ENCODE data around the gene DROSHA.

DROSHA gene, protein sequence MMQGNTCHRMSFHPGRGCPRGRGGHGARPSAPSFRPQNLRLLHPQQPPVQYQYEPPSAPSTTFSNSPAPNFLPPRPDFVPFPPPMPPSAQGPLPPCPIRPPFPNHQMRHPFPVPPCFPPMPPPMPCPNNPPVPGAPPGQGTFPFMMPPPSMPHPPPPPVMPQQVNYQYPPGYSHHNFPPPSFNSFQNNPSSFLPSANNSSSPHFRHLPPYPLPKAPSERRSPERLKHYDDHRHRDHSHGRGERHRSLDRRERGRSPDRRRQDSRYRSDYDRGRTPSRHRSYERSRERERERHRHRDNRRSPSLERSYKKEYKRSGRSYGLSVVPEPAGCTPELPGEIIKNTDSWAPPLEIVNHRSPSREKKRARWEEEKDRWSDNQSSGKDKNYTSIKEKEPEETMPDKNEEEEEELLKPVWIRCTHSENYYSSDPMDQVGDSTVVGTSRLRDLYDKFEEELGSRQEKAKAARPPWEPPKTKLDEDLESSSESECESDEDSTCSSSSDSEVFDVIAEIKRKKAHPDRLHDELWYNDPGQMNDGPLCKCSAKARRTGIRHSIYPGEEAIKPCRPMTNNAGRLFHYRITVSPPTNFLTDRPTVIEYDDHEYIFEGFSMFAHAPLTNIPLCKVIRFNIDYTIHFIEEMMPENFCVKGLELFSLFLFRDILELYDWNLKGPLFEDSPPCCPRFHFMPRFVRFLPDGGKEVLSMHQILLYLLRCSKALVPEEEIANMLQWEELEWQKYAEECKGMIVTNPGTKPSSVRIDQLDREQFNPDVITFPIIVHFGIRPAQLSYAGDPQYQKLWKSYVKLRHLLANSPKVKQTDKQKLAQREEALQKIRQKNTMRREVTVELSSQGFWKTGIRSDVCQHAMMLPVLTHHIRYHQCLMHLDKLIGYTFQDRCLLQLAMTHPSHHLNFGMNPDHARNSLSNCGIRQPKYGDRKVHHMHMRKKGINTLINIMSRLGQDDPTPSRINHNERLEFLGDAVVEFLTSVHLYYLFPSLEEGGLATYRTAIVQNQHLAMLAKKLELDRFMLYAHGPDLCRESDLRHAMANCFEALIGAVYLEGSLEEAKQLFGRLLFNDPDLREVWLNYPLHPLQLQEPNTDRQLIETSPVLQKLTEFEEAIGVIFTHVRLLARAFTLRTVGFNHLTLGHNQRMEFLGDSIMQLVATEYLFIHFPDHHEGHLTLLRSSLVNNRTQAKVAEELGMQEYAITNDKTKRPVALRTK (N-terminal part only)

DNA sequence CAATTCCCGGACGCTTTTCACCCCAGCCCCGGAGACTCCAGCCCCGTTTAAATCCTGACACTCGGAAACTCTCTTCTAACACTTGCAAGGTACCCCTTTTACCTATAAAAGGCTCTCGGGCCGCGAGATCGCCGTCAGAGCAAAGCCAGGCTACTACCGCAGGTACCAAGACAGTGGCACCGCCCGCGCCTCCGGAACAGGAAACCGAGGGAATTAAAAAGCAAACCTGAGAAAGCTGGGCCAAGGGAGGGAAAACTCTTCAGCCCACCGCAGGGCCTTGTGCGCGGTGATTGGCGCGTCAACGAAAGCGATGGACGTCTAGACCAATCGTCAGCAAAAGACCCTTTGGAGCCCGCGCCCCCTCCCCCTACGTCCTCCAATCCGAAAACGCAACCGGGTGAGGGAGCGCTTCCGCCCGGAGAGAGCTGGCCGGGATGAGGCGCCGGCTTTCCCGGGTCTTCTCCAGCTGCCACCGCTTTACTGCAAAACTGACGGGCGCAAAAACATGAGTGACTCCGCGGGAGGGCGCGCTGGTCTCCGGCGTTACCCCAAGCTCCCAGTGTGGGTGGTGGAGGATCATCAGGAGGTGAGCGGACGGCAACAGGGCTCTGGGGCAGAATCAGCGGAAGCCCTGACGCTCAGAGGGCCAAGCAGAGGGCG is at the start of gene DROSHA, which contains the start of gene C5orf22:
DROSHA (minus strand) TSS at position 206 of the 660 bp plus-strand sequence. CDS start 3,034 bp downstream, outside the sequence.
C5orf22 (plus strand) TSS at position 414 of the 660 bp plus-strand sequence; CDS start at position 506, 92 bp downstream.
- Histone ChIP-seq H3K4me2 (peak within 1 kb of the TSS; percentile 96), H3K9ac (peak within 1 kb of the TSS; percentile 62; the same call in 1 of the 2 replicates), H3K36me3 (ENCODE audit: insufficient read depth) (no peaks in the 10 kb centered on the region; the same call in 1 of the 2 replicates), H4K20me1 (ENCODE audit: insufficient read depth) (no peaks in the 10 kb centered on the region), H3K4me1 (ENCODE audit: low read depth, poor library complexity, severe bottlenecking) (peaks cover 17% of the 10 kb centered on the region), H3K4me3 (IDR thresholded peaks at IDR 0.05; ENCODE audit: insufficient read depth, low read depth, low read length) (no peak within 1 kb of the TSS), H3K27me3 (ENCODE audit: insufficient read depth, low read depth) (no peaks in the 10 kb centered on the region), H3K27ac (peak within 1 kb of the TSS; percentile 42), H3K79me2 (ENCODE audit: insufficient read depth, low read depth) (peaks cover 31% of the 10 kb centered on the region), H2AFZ (ENCODE audit: low read depth) (peak within 1 kb of the TSS; percentile 62)
- TF ChIP-seq, protein P1, sequence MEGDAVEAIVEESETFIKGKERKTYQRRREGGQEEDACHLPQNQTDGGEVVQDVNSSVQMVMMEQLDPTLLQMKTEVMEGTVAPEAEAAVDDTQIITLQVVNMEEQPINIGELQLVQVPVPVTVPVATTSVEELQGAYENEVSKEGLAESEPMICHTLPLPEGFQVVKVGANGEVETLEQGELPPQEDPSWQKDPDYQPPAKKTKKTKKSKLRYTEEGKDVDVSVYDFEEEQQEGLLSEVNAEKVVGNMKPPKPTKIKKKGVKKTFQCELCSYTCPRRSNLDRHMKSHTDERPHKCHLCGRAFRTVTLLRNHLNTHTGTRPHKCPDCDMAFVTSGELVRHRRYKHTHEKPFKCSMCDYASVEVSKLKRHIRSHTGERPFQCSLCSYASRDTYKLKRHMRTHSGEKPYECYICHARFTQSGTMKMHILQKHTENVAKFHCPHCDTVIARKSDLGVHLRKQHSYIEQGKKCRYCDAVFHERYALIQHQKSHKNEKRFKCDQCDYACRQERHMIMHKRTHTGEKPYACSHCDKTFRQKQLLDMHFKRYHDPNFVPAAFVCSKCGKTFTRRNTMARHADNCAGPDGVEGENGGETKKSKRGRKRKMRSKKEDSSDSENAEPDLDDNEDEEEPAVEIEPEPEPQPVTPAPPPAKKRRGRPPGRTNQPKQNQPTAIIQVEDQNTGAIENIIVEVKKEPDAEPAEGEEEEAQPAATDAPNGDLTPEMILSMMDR (conservative IDR thresholded peaks at IDR 0.05; ENCODE audit: low read depth, low read length): no peak

DNA sequence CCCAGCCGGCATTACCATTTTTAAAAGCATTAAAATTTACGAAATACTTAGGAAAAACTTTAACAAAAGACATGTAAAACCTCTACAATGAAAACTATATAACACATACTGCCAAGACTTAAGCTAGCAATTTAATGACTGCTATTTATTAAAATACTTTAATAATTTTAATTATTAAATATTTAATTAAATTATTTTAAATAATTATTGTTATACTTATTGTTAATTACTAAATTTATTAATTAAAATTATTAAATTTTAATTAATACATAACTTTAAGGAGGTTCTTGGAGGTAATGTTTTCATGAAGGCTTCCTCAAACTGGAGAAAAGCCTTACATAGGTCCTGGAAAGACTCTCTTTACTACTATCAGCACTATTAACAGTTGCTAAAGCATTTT is 47.7 kb upstream of the DROSHA start:
- H3K4me3 ChIP-seq (IDR thresholded peaks at IDR 0.05; ENCODE audit: insufficient read depth, low read depth, low read length): no peak overlapping the region
- no peak overlapping the region for H3K27ac ChIP-seq
- H3K36me3 ChIP-seq (ENCODE audit: insufficient read depth): no peaks in the 10 kb centered on the region
- H3K27me3 ChIP-seq (ENCODE audit: insufficient read depth, low read depth): no peaks in the 10 kb centered on the region
- H4K20me1 ChIP-seq (ENCODE audit: insufficient read depth): no peaks in the 10 kb centered on the region
- no peak overlapping the region for H3K9ac ChIP-seq
- H2AFZ ChIP-seq (ENCODE audit: low read depth): no peak overlapping the region
- no peaks in the 10 kb centered on the region for H3K4me1 ChIP-seq (ENCODE audit: low read depth, poor library complexity, severe bottlenecking)
- TF ChIP-seq, protein P1 (conservative IDR thresholded peaks at IDR 0.05; ENCODE audit: low read depth, low read length): no peak
- no peaks in the 10 kb centered on the region for H3K79me2 ChIP-seq (ENCODE audit: insufficient read depth, low read depth)
- no peak overlapping the region for H3K4me2 ChIP-seq

DNA sequence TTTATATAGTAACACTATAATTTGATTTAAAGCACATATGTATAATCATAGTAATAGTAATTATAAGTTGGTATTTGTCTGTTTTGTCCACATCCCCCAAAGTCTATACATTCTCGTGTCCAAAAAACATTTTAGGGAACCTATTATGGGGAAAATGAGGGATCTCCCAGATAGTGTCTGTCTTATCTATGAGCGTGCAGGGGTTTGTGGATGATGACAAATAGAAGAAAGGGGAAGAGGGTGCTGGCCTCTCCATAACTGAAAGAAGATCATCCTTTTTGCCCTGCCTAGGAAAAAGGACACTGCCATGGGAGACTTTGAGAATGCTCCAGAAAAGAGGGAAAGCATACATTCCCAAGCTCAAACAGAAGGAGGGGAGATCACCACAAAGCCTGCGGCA is 45.5 kb upstream of the DROSHA start:
- H2AFZ ChIP-seq (ENCODE audit: low read depth): no peak overlapping the region
- no peak overlapping the region for H3K4me3 ChIP-seq (IDR thresholded peaks at IDR 0.05; ENCODE audit: insufficient read depth, low read depth, low read length)
- no peaks in the 10 kb centered on the region for H3K4me1 ChIP-seq (ENCODE audit: low read depth, poor library complexity, severe bottlenecking)
- no peaks in the 10 kb centered on the region for H3K79me2 ChIP-seq (ENCODE audit: insufficient read depth, low read depth)
- no peak overlapping the region for H3K4me2 ChIP-seq
- TF ChIP-seq, protein P1 (conservative IDR thresholded peaks at IDR 0.05; ENCODE audit: low read depth, low read length): no peak
- no peaks in the 10 kb centered on the region for H3K27me3 ChIP-seq (ENCODE audit: insufficient read depth, low read depth)
- H3K27ac ChIP-seq: no peak overlapping the region
- no peak overlapping the region for H3K9ac ChIP-seq
- no peaks in the 10 kb centered on the region for H3K36me3 ChIP-seq (ENCODE audit: insufficient read depth)
- H4K20me1 ChIP-seq (ENCODE audit: insufficient read depth): no peaks in the 10 kb centered on the region

DNA sequence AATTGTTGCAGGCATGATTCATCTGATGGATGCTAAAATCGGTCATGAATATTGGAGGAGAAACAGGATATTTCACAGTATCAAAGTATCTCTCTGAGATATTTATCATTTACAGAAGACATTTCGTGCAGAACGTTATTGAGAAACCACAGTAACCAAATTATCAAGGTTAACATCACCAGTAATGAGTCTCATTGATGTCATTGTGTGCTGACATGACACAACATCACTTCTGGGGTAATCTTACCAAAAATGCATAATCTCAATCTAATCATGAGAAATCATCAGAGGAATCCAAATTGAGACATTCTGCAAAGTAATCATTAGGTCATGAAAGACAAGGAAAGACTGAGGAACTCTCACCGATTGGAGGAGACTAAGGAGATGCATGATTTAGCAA is 42.9 kb upstream of the DROSHA start:
- H3K27ac ChIP-seq: no peak overlapping the region
- no peaks in the 10 kb centered on the region for H3K79me2 ChIP-seq (ENCODE audit: insufficient read depth, low read depth)
- no peaks in the 10 kb centered on the region for H3K4me1 ChIP-seq (ENCODE audit: low read depth, poor library complexity, severe bottlenecking)
- TF ChIP-seq, protein P1 (conservative IDR thresholded peaks at IDR 0.05; ENCODE audit: low read depth, low read length): no peak
- no peaks in the 10 kb centered on the region for H4K20me1 ChIP-seq (ENCODE audit: insufficient read depth)
- no peak overlapping the region for H3K9ac ChIP-seq
- H3K4me3 ChIP-seq (IDR thresholded peaks at IDR 0.05; ENCODE audit: insufficient read depth, low read depth, low read length): no peak overlapping the region
- no peaks in the 10 kb centered on the region for H3K36me3 ChIP-seq (ENCODE audit: insufficient read depth)
- H3K27me3 ChIP-seq (ENCODE audit: insufficient read depth, low read depth): no peaks in the 10 kb centered on the region
- H2AFZ ChIP-seq (ENCODE audit: low read depth): no peak overlapping the region
- no peak overlapping the region for H3K4me2 ChIP-seq
